Stomach (tissue), 4 donors: ENCODE results near the gene DOCK9.

Experiments used
- CTCF ChIP-seq, 7 experiments: fragments of 450-650 bp in 4 of 7; fragments of 200-600 bp in 3 of 7; sonication (generic) in 3 of 7; IDR thresholded peaks; one replicate each; pipeline ENCODE4 v1.5.1; 2016 to 2019; ENCODE audit warnings: antibody characterized with exemption in 7 of 7, control low read depth in 2 of 7, mild to moderate bottlenecking in 1 of 7
- POLR2AphosphoS5 ChIP-seq, 3 donors: sonication (generic); formaldehyde crosslinking; IDR thresholded peaks; one replicate each; pipeline ENCODE4 v1.6.1; 2016; ENCODE audit warnings: antibody characterized with exemption in 3 of 3

- TF ChIP-seq POLR2AphosphoS5 (IDR thresholded peaks at IDR 0.05), result no peak
- no peak for TF ChIP-seq CTCF (IDR thresholded peaks at IDR 0.05)
These were observed 100.4 kb downstream of the DOCK9 start for GRCh38 chr13:98877466-98877865.
